ENCODE data around the gene AOX1.

DNA sequence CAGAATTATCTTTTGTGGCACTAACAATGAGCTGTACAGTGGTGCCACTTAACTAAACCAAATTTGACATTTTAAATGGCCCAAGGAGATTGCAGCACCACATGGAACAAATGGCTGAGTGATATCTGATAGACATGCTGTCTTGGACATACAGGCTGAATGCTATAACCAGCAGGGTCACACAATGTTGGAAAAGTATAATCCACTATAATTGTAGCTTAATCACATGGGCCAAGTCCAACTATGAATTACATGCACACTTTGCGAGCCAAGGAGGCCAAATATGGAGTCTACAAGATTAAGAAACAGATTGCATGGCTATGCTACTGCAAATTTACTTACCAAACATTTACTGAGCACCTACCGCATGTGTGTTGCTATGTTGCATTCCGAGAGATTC, 69.0 kb downstream of the AOX1 start:
- TF ChIP-seq GATA3 (IDR thresholded peaks at IDR 0.05; ENCODE audit: low read depth, low read length) (no peak), GATA2 (IDR thresholded peaks at IDR 0.05; ENCODE audit: low read depth, low read length) (no peak)
